WERI-Rb-1 (cell line): ENCODE measurements around the gene CDC42EP1.

ENCODE experiments used
- DNase-seq: peaks from one replicate; pipeline ENCODE4 v3.0.0-alpha.2; 2020
- H3K27ac ChIP-seq: fragments of 250-450 bp; sonication (Bioruptor Pico); 2 replicates; pipeline ENCODE4 v1.5.1; 2020; ENCODE audit warnings: mild to moderate bottlenecking, moderate library complexity
- H3K27me3 ChIP-seq: fragments of 250-450 bp; sonication (Bioruptor Pico); 2 replicates; pipeline ENCODE4 v1.5.1; 2021; ENCODE audit warnings: mild to moderate bottlenecking, low read depth, moderate library complexity; ENCODE audit not compliant: insufficient read depth, severe bottlenecking
- H3K36me3 ChIP-seq: fragments of 250-450 bp; sonication (Bioruptor Pico); 2 replicates; pipeline ENCODE4 v1.5.1; 2020; ENCODE audit warnings: mild to moderate bottlenecking, moderate library complexity
- H3K4me3 ChIP-seq: 2 replicates; pipeline ENCODE4 v1.5.1; 2011; ENCODE audit warnings: low read depth, mild to moderate bottlenecking, control low read depth, low read length
- H3K9me3 ChIP-seq: fragments of 250-450 bp; sonication (Bioruptor Pico); 2 replicates; pipeline ENCODE4 v1.5.1; 2021; ENCODE audit warnings: mild to moderate bottlenecking, moderate library complexity; ENCODE audit not compliant: severe bottlenecking
- TF ChIP-seq, protein P1 (sequence below): IDR thresholded peaks from 2 replicates; pipeline ENCODE4 v1.5.1; 2011; ENCODE audit warnings: low read depth, mild to moderate bottlenecking, control low read depth, inconsistent platforms, low read length

CDC42EP1 gene

DNA sequence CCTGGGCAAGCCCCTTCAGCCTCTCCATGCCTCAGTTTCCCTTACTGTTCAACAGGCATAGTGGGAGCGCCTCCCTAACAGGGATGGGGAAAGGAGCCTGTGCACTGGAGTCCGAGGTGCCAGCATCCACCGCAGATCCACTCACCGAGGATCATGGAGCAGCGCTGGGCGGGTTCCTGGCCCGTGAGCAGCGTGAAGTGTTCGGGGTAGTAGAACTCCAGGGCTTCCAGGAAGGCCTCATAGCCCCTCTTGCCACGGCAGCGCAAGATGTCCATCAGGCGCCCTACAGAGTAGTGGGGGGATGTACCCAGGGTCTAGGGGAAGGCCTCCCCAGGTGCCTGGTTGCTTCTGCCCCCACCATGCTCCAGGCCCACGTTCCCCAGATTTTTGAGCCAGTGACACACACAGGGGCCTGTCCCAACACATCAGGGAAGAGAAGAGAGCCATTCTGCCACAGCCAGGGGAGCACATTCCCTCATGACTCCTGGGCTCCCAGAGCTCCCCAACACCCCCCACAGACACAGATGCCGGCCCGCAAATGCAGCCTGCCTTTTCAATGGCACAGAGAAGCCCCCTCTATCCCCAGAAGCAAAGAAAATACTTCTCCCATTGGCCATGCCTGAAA, 42.3 kb upstream of the CDC42EP1 start:
- Histone ChIP-seq H3K36me3 (no peaks in the 10 kb centered on the region; the same call in 1 of the 2 replicates), H3K4me3 (no peak overlapping the region), H3K27ac (no peak overlapping the region), H3K9me3 (no peaks in the 10 kb centered on the region), H3K27me3 (peaks cover 3% of the 10 kb centered on the region)
- TF ChIP-seq, protein P1, sequence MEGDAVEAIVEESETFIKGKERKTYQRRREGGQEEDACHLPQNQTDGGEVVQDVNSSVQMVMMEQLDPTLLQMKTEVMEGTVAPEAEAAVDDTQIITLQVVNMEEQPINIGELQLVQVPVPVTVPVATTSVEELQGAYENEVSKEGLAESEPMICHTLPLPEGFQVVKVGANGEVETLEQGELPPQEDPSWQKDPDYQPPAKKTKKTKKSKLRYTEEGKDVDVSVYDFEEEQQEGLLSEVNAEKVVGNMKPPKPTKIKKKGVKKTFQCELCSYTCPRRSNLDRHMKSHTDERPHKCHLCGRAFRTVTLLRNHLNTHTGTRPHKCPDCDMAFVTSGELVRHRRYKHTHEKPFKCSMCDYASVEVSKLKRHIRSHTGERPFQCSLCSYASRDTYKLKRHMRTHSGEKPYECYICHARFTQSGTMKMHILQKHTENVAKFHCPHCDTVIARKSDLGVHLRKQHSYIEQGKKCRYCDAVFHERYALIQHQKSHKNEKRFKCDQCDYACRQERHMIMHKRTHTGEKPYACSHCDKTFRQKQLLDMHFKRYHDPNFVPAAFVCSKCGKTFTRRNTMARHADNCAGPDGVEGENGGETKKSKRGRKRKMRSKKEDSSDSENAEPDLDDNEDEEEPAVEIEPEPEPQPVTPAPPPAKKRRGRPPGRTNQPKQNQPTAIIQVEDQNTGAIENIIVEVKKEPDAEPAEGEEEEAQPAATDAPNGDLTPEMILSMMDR: no peak
- DNase-seq: no peak

DNA sequence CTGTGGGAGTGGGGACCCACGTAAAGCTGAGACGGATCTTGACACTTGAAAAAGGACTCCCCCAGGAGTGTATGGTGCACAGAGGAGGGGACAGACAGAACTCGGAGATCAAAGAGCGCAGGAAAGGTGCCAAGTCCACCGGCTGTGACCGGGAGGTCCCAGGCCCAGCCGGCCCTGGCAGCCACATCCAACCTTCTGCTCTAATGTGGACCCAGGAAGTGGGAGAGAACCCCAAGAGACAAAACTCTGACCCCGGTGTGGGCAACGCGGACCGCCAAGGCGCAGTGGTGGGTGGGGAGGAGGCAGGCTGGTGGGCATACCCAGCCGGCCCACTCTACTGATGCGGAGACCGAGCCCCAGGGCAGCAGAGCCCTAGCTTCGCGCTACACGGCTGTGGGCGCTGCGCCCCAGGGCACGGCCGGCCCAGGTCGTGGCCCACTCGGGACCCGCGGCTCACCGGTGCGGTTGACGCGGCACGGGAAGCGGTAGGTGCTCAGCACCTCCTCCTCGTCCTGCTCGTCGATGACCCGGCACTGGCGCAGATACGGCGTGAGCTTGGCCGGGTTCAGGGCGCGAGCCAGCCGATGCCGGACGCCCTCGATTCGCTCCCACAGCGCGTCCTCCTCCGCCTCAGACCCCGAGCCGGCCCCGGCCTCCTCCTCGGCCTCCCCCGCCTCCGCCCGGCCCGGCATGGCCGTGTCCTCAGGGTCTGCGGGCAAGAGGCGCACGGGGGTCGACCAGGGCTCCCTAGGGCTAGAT, 41.6 kb upstream of the CDC42EP1 start:
- TF ChIP-seq, protein P1: no peak
- no peaks in the 10 kb centered on the region; the same call in 1 of the 2 replicates for H3K36me3 ChIP-seq
- H3K27me3 ChIP-seq: peaks cover 3% of the 10 kb centered on the region
- H3K4me3 ChIP-seq: peak overlapping the region; percentile 64
- H3K27ac ChIP-seq: no peak overlapping the region
- DNase-seq: no peak
- no peaks in the 10 kb centered on the region for H3K9me3 ChIP-seq

DNA sequence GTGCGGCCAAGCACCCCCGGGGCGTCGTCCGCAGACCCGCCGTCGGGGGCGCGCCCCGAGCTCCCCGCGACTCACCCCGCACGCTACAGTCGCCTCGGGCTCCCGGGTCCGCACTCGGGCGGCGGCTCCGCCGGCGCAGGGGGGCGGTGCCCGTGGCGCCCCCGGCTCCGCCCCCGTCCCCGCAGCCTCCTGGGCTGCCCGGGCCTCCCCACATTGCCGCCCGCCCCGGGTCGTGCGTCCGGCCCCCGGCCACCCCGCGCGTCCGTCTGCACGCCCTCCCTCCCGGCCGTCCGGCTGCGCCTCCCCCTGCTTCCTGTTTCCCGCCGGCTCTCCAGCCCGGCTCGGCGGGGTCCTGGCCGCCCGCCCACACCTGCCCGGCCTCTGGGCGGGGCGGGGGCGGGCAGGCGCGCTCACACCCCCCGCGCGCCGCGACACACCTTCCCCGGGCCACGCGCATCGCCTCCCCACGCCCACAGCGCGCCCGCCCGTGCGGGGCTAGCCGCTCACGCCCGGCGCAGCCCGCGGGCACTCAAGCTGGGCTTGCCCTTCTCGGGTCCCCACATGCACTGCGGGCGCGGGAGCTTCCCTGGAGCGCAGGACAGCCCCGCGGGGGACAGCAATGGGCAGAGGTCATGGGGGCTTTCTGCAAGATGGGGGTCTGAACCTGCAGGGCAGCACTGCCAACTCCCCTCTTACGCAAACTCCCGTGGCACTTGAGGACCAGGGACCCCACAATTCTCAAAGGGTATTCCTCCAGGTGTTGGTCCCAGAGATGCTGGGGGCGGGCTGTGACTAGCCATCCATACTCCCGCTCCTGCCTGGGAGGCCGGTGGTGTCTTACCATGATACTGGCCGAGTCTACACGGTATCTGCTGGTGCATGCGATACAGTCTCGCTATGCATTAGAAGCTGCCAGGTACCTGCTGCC, 40.7 kb upstream of the CDC42EP1 start, which contains the start of gene CARD10:
CARD10 (minus strand) TSS at position 148 of the 928 bp plus-strand sequence. CDS start 215 bp downstream, outside the sequence.
- peak; percentile 32 for DNase-seq
- peak within 1 kb of the TSS; percentile 64 for H3K4me3 ChIP-seq
- H3K27me3 ChIP-seq: peaks cover 3% of the 10 kb centered on the region
- no peaks in the 10 kb centered on the region; the same call in 1 of the 2 replicates for H3K36me3 ChIP-seq
- TF ChIP-seq, protein P1: no peak
- H3K9me3 ChIP-seq: no peaks in the 10 kb centered on the region
- no peak within 1 kb of the TSS for H3K27ac ChIP-seq

DNA sequence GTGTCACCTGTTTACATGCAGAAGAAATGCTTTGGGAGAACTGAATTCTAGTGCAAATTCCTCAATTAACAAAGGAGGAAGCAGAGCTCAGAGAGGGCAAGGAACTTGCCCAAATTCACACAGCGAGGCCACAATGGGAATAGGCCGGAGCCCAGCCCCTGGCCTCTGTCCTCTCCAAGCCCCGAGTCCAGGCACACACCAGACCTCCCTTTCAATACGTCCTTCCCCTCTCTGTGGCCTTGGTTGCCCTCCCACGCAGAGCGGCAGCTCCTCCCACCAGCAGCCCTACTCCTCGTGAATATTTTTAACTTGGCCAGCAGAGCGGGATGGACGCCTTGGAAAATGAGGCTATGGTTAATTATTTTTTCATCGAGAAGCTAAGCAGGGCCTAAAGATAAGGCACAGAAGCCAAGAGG, 39.5 kb upstream of the CDC42EP1 start:
- DNase-seq: no peak
- Histone ChIP-seq H3K27ac (no peak overlapping the region), H3K27me3 (peaks cover 3% of the 10 kb centered on the region), H3K4me3 (no peak overlapping the region), H3K36me3 (no peaks in the 10 kb centered on the region; the same call in 1 of the 2 replicates), H3K9me3 (no peaks in the 10 kb centered on the region)
- TF ChIP-seq, protein P1: no peak

DNA sequence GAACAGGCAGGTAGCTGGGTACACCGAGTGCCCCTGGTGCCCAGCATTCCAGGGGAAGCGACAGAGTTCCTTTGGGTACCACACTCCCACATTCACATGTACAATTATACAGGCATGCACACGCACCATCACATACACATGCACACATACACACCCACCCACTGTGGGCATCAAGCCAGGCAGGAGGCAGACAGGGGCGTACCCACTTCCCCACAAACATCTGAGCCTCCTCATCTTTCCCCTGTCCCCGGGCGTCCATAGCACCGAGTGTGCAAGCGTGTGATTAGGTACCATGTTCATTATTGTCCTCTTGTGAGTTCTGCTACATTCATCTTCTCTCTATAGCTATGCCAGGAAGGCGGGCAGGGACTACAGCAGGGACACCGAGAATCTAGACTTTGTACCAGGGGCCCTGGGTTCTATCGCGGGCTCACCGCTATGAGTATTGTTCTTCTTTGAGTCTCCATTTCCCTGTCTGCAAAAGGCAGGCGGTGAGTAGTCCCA, 39.0 kb upstream of the CDC42EP1 start:
- no peak for DNase-seq
- Histone ChIP-seq H3K9me3 (no peaks in the 10 kb centered on the region), H3K27ac (no peak overlapping the region), H3K27me3 (peaks cover 3% of the 10 kb centered on the region), H3K36me3 (no peaks in the 10 kb centered on the region; the same call in 1 of the 2 replicates), H3K4me3 (no peak overlapping the region)
- TF ChIP-seq, protein P1: no peak
